ENCODE results near the gene DNAH8.
A peak's percentile ranks its signal among the peaks of the same experiment; 100 is the strongest.

Gene DNAH8

DNA sequence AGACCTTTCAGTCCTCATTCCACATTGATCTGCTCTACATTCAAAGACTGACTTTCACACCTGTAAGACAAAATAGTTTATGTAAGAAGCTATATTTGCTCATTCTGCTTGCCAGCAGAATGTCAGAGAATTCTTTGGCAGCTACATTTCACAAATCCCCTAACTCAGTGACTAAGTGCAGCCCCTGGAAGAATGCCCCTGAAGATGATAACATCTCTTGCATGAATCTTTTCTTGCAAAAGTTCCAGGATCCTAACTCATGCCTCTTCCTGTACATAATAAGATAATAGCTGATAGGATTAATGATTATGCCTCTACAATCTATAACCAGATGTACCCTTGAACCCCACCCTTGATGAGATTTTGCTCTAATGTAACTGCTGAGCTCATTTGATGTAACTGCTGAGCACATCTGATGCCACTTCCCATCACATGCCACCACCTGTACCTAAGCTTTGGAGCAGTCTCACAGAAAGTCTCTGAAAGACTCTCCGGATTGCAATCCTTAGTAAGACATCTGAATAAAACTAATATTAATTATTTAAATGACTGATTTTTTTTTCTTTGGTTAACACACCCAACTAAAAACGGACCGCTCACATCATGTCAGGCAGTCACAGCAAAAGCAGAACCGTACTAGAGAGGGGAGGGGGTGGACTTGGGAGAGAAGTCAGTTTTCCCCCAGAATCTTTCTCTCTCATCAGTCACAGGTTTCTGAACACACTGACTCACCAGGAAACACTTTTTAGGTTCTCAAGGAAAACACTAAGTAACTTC lies 684 bp upstream of the DNAH8 start:
- Mint-ChIP-seq H3K9me3 (peaks cover 0 to 4% of the 10 kb centered on the region in 2 donors), H3K36me3 (no peaks in the 10 kb centered on the region), H3K27ac (peak overlapping the region; percentile 20), H3K4me1 (peaks cover 11 to 13% of the 10 kb centered on the region in 2 donors), H3K4me3 (peak overlapping the region; percentile 68 to 77), H3K27me3 (peaks cover 22 to 28% of the 10 kb centered on the region in 2 donors)
- no peak for DNase-seq
- peak; percentile 59 to 76 for ATAC-seq (replicated peaks)

DNA sequence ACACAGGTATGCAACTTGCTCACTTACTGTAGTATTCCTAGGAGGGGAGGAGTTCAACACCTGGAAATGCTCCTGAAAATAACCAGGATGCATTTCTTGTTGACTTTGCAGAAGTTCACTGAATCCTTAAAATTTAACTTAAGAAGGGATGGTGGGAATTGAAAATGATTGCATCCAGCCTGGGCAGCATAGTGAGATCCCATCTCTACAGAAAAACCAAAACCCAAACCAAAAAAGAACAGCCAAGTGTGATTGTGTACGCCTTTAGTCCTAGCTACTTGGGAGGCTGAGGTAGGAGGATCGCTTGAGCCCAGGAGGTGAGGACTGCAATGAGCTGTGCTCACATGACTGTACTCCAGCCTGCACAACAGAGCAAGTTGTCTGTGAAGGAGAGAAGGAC lies 1.7 kb downstream of the DNAH8 start:
- peaks cover 36 to 38% of the 10 kb centered on the region in 2 donors for H3K27me3 Mint-ChIP-seq
- H3K9me3 Mint-ChIP-seq, result peaks cover 6 to 7% of the 10 kb centered on the region in 2 donors
- DNase-seq (no peak), ATAC-seq (replicated peaks) (no peak)
- H3K36me3 Mint-ChIP-seq, result peaks cover 0 to 7% of the 10 kb centered on the region in 2 donors
- H3K27ac Mint-ChIP-seq, result no peak overlapping the region
- peaks cover 11 to 13% of the 10 kb centered on the region in 2 donors for H3K4me1 Mint-ChIP-seq
- no peak overlapping the region for H3K4me3 Mint-ChIP-seq

DNA sequence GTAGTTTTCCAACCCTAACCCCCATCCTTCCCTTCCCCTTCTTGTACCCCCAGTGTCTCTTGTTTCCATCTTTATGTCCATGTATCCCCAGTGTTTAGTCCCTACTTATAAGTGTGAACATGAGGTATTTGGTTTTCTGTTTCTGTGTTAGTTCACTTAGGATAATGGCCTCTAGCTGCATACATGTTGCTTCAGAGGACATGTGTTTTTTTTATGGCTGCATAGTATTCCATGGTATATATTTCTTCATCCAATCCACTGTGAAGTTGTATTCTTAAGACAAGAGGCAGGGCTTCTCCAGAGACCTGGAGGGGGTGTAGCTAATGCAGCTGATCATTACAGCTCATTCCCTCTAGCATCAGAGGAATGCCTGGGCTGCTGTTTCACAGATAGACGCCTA lies 4.2 kb downstream of the DNAH8 start:
- Mint-ChIP-seq H3K9me3 (peaks cover 6 to 7% of the 10 kb centered on the region in 2 donors), H3K4me1 (peaks cover 3% of the 10 kb centered on the region in 2 donors), H3K27me3 (peaks cover 36 to 42% of the 10 kb centered on the region in 2 donors), H3K36me3 (peaks cover 0 to 7% of the 10 kb centered on the region in 2 donors), H3K4me3 (no peak overlapping the region), H3K27ac (no peak overlapping the region)
- ATAC-seq (replicated peaks) (no peak), DNase-seq (no peak)

DNA sequence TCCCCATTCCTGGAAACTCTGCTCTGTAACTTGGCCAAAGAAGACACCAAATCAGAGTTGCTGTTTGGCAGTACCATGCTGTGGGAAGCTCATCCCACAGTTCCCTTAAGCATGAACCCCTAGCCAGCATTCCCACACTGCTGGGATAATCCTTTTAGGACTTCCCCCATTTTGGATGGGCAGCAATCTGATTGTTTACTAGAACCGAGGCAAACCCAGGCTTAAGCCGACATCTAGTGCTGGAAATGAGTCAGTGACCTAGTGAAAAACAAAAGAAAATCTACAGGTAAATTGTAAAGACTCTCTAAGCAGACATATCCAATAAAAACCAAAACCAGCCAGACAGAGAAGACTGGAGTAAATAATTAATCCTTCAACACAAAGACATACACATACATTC lies 5.2 kb downstream of the DNAH8 start:
- H3K27me3 Mint-ChIP-seq, result peaks cover 35 to 42% of the 10 kb centered on the region in 2 donors
- peaks cover 0 to 7% of the 10 kb centered on the region in 2 donors for H3K36me3 Mint-ChIP-seq
- H3K4me3 Mint-ChIP-seq, result no peak overlapping the region

DNA sequence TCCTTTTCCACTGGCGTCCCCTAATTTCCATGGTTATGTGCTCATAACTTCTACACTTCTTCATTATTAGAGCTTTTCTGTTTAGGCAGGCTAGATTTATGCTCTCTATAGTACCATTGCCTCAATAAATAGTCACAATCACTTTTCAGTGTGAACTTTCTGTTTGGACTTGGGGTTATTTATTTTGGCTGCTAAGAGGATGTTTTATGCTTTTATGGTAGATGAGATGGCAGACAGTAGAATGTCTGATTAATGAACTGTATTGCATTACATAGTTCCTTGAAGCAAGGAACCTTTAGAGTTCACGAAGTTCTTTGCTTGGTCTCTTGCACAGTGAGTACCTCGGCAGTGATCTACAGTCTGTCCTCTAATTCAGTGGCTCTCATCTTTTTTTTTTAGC lies 6.9 kb downstream of the DNAH8 start:
- peaks cover 6% of the 10 kb centered on the region in 2 donors for H3K9me3 Mint-ChIP-seq
- no peak overlapping the region for H3K4me3 Mint-ChIP-seq
- H3K27ac Mint-ChIP-seq, result no peak overlapping the region
- ATAC-seq (replicated peaks) (no peak), DNase-seq (no peak)
- no peaks in the 10 kb centered on the region for H3K4me1 Mint-ChIP-seq
- peaks cover 0 to 7% of the 10 kb centered on the region in 2 donors for H3K36me3 Mint-ChIP-seq
- peaks cover 25 to 31% of the 10 kb centered on the region in 2 donors for H3K27me3 Mint-ChIP-seq

More for the DNA sequence above, 5.2 kb downstream of the DNAH8 start:
- no peak for DNase-seq
- Mint-ChIP-seq H3K4me1 (no peaks in the 10 kb centered on the region), H3K9me3 (peaks cover 6 to 7% of the 10 kb centered on the region in 2 donors), H3K27ac (no peak overlapping the region)
- ATAC-seq (replicated peaks), result no peak

DNA sequence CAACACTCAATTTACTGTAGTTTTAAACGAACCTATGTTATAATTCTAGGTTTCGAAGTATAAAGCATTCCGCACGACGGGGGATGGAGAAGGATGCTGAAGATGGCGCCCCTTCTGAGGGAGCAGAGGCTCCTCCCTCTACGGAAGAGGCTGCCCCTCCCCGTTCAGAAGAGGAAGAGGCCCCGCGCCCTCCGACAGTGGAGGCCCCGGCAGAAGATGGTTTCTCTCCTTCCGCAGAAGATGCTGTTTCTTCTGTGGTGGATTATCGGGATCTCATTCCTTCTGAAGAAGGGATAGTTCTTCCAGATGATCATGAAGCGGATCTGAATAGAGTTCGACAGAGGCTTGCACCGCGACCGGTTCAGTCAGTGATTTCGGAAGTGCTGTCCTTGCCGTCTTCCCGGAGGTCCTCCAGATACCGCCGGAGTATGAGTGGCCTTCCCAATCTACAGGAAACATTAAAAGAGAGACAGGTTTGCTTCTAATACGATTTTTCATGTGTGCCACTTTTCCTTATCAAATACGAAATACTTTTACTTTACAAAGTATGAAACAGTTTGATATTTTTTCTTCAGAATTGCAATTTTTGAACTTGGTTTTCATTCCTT lies 7.7 kb downstream of the DNAH8 start:
- no peak for ATAC-seq (replicated peaks)
- DNase-seq, result no peak
- Mint-ChIP-seq H3K4me3 (no peak overlapping the region), H3K27ac (no peak overlapping the region), H3K36me3 (peaks cover 0 to 7% of the 10 kb centered on the region in 2 donors), H3K9me3 (peaks cover 6% of the 10 kb centered on the region in 2 donors), H3K27me3 (peaks cover 24 to 31% of the 10 kb centered on the region in 2 donors), H3K4me1 (no peaks in the 10 kb centered on the region)

DNA sequence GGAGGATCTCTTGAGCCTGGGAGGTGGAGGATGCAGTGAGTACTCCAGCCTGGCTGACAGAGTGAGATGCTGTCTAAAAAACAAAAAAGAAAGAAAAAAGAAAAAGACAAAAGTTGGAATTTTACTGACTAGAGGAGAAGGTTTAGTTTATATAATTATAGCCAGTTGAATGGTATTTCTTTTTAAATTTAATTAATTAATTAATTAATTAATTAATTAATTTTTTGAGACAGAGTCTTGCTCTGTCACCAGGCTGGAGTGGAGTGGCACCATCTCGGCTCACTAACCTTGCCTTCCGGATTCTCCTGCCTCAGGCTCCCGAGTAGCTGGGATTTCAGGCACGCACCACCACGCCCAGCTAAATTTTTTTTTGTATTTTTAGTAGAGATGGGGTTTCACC lies 8.7 kb downstream of the DNAH8 start:
- ATAC-seq (replicated peaks), result no peak
- no peak for DNase-seq
- Mint-ChIP-seq H3K36me3 (peaks cover 0 to 7% of the 10 kb centered on the region in 2 donors), H3K27me3 (peaks cover 22 to 28% of the 10 kb centered on the region in 2 donors), H3K4me3 (no peak overlapping the region), H3K4me1 (no peaks in the 10 kb centered on the region), H3K9me3 (peaks cover 6% of the 10 kb centered on the region in 2 donors), H3K27ac (no peak overlapping the region)

DNA sequence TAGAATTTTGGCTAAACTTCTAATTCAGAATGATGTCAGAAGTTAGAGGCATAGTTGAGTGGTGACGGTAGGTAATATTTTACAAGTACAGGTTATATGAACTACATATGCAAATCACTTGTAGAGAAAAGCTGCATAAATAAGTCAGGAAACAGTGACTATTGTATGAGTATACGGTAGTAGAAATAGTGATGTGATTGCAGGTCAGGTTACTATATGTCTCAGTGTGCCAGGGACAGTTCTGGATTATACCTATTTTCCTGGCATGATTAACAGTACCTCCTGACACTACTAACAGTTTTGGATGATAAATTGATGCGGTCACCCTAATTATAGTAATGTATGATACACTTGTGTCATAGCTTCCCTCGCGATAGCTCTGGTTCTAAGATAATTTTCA lies 9.2 kb downstream of the DNAH8 start:
- H3K4me3 Mint-ChIP-seq, result no peak overlapping the region
- peaks cover 20 to 24% of the 10 kb centered on the region in 2 donors for H3K27me3 Mint-ChIP-seq
- DNase-seq, result no peak
- H3K9me3 Mint-ChIP-seq, result peaks cover 6% of the 10 kb centered on the region in 2 donors
- no peak overlapping the region for H3K27ac Mint-ChIP-seq
- peaks cover 0 to 7% of the 10 kb centered on the region in 2 donors for H3K36me3 Mint-ChIP-seq
- ATAC-seq (replicated peaks), result no peak
- no peaks in the 10 kb centered on the region for H3K4me1 Mint-ChIP-seq

DNA sequence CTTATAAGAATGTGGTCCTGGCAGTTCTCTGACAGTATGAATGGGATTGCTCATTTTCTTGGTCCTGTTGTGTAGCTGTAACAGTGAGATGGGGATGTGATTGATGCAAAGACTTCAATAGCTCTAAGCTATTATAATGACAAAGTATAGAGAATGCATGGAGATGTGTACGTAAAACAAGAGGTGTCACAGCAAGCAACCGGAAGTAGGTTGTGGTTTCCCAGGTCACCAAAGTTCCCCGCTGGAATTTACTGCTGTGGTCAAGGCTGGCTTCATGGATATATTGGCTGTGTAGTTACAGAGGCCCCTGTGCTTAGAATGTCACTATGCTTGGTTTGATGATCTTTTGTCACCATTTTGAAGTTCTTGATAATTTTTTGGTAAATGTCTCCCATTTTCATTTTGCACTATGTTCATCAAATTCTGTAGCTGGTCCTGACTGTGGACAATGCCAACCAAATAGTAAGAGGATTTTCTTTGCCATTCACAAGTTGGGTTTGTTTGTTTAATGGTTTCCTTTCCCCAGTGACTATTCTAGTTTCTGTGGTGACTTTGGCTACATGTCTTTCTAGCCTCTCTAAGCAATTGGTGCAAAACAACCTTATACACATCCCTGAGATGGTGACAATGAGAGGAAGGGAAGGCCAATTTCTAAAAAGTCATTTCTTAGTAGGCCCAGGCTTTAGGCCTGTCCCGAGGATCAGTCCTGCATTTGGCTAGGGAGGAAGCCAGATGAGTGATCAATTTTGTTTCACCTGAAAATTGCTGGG lies 10.5 kb downstream of the DNAH8 start:
- Mint-ChIP-seq H3K27me3 (peaks cover 11 to 20% of the 10 kb centered on the region in 2 donors), H3K4me3 (no peak overlapping the region), H3K9me3 (peaks cover 3% of the 10 kb centered on the region in 2 donors), H3K36me3 (peaks cover 0 to 3% of the 10 kb centered on the region in 2 donors), H3K27ac (no peak overlapping the region), H3K4me1 (no peaks in the 10 kb centered on the region)
- DNase-seq, result no peak
- ATAC-seq (replicated peaks), result no peak

DNA sequence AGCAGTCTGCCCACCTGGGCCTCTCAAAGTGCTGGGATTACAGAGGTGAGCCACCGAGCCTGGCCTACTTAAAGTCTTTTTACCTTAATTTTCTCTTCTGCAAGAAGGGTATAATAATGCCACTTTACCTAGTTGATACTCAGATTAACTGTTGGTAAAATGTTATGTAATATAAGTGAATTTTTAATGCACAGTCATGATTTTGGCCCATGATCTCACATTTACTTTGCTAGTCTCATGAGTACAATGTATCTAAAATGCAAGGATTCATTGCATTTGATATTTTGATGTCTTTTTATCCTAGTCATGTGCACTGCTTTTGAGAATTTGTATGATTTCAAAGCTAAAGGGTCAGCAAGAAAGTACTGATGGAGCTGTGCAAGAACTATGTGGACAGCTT lies 13.1 kb downstream of the DNAH8 start:
- Mint-ChIP-seq H3K9me3 (no peaks in the 10 kb centered on the region), H3K4me1 (no peaks in the 10 kb centered on the region), H3K27ac (no peak overlapping the region), H3K27me3 (peaks cover 2 to 6% of the 10 kb centered on the region in 2 donors), H3K36me3 (peaks cover under 1% of the 10 kb centered on the region in 2 donors), H3K4me3 (no peak overlapping the region)
- DNase-seq (no peak), ATAC-seq (replicated peaks) (no peak)

DNA sequence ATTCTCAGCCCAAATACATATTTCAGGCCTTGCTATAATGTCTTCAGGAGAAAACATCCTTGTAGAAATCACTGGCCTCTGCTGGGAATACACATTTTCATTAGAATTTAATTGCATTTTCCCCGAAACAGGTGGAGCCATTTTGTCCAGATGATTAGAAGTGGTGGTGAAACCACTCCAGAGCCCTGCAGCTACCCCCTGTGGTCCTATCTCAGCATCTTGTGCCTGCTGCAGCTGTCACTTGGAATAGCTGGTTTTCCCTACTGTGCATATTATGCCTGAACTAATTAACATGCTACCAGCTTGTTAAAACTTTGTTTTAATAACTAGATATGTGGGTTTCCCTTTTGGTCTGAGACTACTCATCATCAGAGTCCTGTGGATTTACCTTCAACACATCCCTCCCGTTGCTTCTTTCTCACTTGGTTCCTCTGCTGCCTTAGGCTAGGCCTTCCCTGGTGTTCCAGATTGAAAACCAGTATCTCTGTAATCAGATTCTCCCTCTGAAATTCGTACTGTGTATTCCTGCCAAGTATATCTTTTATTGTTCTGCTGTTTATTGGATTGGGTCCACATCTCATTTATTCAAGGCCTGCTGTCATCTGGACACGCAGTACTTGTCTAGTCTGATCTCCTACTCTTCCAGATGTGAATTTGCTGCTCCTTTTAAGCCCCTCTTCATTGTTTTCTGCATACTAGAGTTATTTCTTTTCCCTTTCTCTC lies 15.2 kb downstream of the DNAH8 start:
- ATAC-seq (replicated peaks) (no peak), DNase-seq (no peak)
- no peak overlapping the region for H3K27ac Mint-ChIP-seq
- H3K4me3 Mint-ChIP-seq, result no peak overlapping the region
- peaks cover 8 to 13% of the 10 kb centered on the region in 2 donors for H3K27me3 Mint-ChIP-seq
- no peaks in the 10 kb centered on the region for H3K4me1 Mint-ChIP-seq
- peaks cover 1 to 2% of the 10 kb centered on the region in 2 donors for H3K9me3 Mint-ChIP-seq
- H3K36me3 Mint-ChIP-seq, result peaks cover 3% of the 10 kb centered on the region in 2 donors

DNA sequence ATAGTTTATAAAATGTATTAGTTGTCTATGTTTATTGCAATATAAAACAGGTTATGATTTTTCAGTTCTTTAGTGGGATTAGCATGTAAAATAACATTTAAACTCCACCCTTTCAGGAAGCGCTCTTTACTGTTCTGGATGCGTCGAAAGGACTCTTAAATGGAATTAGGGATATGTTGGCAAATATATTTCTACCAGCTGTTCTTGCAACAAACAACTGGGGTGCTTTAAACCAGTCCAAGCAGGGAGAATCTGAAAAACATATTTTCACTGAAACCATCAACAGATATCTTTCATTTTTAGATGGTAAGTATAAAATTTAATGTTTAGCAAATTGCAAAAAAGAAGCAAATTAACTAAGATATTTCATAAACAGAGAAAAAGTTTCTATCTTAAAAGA lies 21.8 kb downstream of the DNAH8 start:
- DNase-seq (no peak), ATAC-seq (replicated peaks) (no peak)
- H3K9me3 Mint-ChIP-seq, result peaks cover 4 to 5% of the 10 kb centered on the region in 2 donors
- H3K4me3 Mint-ChIP-seq, result no peak overlapping the region
- peaks cover 19 to 27% of the 10 kb centered on the region in 2 donors for H3K27me3 Mint-ChIP-seq
- no peak overlapping the region for H3K27ac Mint-ChIP-seq
- H3K36me3 Mint-ChIP-seq, result peaks cover 3% of the 10 kb centered on the region in 2 donors
- no peaks in the 10 kb centered on the region for H3K4me1 Mint-ChIP-seq

DNA sequence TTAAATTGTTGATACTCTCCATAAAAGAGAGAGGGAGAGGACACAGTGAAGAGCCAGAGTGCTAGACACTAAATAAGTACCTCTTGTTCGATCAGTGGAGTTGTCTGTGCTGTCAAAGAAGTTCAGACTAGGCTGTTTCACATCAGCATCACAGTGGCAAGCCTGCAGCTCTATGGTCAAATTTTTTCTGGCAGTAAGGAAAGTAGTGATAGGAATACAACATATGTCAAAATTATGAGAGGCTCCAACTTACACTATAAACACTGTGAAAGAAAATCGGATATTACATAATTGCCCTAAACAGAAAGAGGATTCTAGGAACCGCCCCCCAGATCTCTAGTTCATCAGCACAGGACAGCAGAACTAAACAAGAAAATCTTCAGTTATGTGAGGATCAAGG lies 23.1 kb downstream of the DNAH8 start:
- DNase-seq (no peak), ATAC-seq (replicated peaks) (no peak)
- no peaks in the 10 kb centered on the region for H3K4me1 Mint-ChIP-seq
- peaks cover 16 to 20% of the 10 kb centered on the region in 2 donors for H3K27me3 Mint-ChIP-seq
- H3K36me3 Mint-ChIP-seq, result peaks cover 2% of the 10 kb centered on the region in 2 donors
- H3K4me3 Mint-ChIP-seq, result no peak overlapping the region
- H3K9me3 Mint-ChIP-seq, result peaks cover 4 to 5% of the 10 kb centered on the region in 2 donors
- H3K27ac Mint-ChIP-seq, result no peak overlapping the region

DNA sequence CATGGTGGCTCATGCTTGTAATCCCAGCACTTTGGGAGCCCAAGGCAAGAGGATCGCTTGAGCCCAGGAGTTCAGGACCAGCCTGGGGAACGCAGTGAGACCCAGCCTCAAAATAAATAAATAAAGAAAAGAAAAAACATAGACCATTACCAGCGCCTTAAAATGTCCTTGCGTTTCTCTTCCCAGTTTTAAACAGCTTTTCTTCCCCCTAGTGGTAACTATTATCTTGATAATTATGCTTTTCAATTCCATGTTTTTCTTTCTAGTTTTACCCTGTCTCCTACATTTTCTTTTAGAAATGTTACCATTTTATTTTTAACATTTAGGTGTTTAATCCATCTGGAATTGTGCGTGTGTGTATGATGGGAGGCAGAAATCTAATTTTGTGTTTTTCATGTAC lies 24.4 kb downstream of the DNAH8 start:
- Mint-ChIP-seq H3K4me1 (no peaks in the 10 kb centered on the region), H3K27ac (no peak overlapping the region), H3K36me3 (no peaks in the 10 kb centered on the region), H3K4me3 (no peak overlapping the region), H3K27me3 (peaks cover 11 to 20% of the 10 kb centered on the region in 2 donors), H3K9me3 (peaks cover 4 to 5% of the 10 kb centered on the region in 2 donors)
- DNase-seq (no peak), ATAC-seq (replicated peaks) (no peak)

All from stimulated activated naive B cell treated with anti-CD40 and anti-IgM and Interleukin-4, amounts not matched to agents 10 μg/mL and 1 μg/mL and 100 μg/mL, for 72 hours (primary cell).